Stimulated activated CD8-positive, alpha-beta memory T cell treated with anti-CD3 and anti-CD28 coated beads, Interleukin-12 subunit alpha, Interleukin-12 subunit beta, amount 100 ng/mL, for 24 hours (primary cell): Measurements from ENCODE around the gene CEBPE.
A peak's percentile ranks its signal among the peaks of the same experiment; 100 is the strongest.

Experiments
- DNase-seq: peaks from one replicate; pipeline ENCODE4 v3.0.0-alpha.2; 2020; ENCODE audit errors: extremely low read depth

CEBPE gene

DNA sequence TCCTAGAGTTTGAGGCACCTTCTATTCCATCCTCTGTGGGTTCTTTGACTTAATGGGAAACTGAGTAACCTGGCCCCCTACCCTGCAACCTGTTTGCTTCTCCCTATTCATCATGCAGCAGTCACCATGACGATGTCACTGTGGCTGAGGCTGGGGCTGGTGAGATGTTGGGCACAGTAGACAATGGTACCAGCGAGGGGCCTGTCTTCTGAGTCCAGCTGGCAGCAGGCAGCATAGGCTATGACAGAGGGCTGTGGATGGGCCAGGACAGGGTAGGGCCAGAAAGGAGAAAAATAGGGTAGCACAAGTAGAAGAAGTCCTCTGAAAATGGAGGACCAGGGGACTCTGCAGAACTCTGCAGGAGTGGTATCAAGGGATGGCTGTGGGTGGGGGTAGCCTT lies 16.3 kb downstream of the CEBPE start:
- no peak for DNase-seq

GRCh38 chr14:23101986-23102625 lies 16.9 kb downstream of the CEBPE start:
- no peak for DNase-seq

- no peak for DNase-seq
Observed at GRCh38 chr14:23101213-23101970, 17.7 kb downstream of the CEBPE start.

GRCh38 chr14:23099212-23099861 lies 19.7 kb downstream of the CEBPE start:
- DNase-seq, result no peak

DNA sequence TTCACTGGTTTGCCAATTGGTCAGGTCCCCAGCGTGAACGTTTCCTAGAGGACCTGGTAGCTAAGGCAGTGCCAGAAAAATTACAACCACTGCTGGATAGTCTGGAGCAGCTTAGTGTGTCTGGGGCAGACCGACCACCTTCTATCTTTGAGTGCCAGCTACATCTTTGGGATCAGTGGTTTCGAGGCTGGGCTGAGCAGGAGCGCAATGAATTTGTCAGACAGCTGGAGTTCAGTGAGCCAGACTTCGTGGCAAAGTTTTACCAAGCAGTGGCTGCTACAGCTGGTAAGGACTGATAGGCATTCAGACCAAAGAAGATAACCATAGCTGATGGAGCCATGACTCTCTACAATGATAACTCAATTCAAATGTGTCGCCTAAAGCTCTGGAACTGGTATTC lies 21.3 kb downstream of the CEBPE start:
- DNase-seq, result no peak

GRCh38 chr14:23095196-23096108 lies 23.6 kb downstream of the CEBPE start, which contains the start of gene C14orf119:
TSS of gene C14orf119 (plus strand) at chr14:23095505. CDS start at chr14:23097659, 2,154 bp downstream.
- DNase-seq, result peak; percentile 95

DNA sequence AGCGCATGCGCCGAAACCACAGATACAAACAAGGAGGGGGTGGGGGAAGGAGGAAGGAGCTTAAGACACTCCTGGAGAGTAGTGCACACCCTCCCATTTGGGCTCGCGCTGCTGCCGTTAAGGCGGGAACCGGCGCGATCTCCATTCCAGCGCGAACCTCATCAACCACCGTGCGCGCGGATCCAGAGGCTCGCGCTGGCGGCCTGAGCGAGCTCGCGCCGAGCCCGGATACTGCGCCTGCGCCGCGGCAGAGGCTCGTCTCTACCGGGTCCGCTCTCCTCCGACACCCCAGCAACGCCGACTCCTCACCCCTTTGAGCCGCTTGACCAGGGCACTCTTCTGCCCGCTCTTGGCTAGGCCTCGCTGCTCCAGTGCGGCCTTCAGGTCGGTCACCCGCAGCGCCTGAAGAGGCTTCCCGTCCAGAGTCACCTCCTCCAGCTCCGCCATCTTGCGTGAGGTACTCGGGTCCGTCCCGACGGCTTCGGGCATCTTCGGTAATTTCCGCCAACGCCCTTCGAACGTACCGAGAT lies 24.3 kb downstream of the CEBPE start, which contains the start of gene ACIN1:
Gene ACIN1, minus strand, starts transcription at position 471 of the 530 bp plus-strand sequence. Its CDS starts 24 bp downstream, at position 447.
- peak; percentile 45 for DNase-seq

DNA sequence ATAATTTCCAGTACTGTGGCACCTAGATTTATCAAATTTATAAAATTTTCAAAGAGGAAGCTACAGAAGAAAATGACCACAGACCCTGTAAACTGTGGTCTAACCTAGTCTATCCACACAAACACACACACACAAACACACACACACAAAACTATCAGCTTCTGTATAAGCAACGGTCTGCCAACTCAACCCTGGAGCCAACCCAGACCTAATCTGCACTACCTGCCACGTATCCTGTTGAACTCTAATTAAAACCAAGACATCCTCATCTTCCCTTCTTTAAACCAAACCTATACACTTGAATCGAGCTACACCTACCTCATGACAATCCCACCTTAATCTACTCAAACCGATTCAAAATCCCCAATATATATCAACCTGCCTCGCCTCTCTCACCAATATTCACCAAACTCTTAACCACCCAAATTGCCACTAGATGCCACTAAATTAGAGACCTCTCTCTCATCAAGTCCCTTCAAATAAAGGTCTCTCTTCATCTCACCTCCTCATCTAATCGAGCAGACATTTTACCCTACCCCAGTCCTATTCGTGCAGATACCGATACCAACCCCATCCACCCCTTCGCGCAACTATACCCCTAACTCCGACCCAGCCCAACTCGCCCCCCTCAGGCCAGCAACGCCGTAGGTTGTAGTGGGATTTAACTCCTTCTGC lies 24.9 kb downstream of the CEBPE start:
- DNase-seq, result no peak

DNA sequence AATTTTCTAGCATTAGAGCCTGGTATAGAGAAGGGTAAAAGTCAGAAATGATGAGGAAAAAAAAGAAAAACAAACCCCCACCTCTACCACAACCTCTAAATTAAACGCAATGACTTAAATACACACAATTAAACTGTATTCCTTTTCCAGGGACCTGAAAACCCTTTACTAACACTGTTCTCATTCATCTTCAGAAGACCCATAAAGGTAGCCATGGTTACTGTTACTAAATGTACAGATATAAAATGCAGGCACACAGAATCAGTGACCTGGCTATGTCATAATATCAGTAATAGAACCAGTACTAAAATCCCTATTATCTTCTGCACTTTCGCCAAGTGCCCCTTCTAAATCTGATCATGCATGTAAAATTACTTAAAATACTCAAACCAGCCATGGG lies 25.5 kb downstream of the CEBPE start:
- no peak for DNase-seq

- DNase-seq, result no peak
Observed at GRCh38 chr14:23093104-23093503, 26.0 kb downstream of the CEBPE start.

- DNase-seq, result no peak
Observed at GRCh38 chr14:23091294-23092225, 27.5 kb downstream of the CEBPE start.

- no peak for DNase-seq
Observed at GRCh38 chr14:23090254-23090636, 28.8 kb downstream of the CEBPE start.

DNA sequence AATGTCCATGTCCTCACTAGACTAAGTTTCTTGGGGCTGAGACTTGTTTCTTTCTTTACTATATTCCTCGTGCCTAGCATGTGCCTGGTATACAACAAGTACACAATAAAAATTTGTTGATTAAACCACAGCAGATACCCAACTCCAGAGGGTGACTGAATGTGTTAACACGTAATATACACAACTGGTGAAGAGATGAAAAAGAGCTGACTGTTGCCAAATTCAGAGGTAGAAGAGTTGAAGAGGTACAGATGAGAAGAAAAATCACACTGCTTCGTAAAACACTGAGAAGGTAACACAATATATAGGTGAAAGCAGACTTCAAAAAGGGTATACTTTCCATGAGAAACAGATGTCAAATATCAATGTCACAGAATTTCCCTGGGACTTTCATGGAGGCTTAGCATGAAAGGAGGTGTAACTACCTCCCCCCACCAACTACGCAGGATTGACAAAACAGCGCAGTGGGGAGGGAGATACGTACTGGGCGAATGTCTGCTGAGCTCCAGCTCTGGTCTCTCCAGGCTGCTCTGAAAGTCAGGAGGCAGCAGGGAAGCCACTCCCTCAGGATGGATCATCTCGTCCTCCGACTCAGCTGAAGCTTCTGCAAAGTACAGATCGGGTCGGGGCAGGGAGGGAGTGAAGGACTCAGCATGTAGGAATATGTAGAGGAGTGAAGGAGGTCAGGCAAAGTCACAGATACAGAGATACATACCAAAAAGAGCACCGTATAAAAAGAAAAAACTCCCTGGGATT lies 29.4 kb downstream of the CEBPE start:
- no peak for DNase-seq

DNA sequence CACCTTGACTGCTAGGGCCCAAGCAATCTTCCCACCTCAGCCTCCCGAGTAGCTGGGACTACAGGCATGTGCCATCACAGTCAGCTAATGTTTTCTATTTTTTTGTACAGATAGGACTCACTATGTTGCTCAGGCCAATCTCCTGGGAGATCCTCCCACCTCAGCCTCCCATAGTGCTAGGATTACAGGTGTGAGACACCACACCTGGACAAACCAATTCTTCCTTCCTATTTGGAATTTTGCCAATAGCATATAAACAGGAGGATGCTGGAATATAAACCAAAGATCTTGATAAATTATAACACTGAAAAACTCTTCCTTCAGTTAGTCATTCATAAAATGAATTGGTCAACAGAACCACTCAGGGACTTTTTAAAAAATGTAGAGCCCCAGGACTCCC lies 32.5 kb downstream of the CEBPE start:
- DNase-seq, result no peak

DNA sequence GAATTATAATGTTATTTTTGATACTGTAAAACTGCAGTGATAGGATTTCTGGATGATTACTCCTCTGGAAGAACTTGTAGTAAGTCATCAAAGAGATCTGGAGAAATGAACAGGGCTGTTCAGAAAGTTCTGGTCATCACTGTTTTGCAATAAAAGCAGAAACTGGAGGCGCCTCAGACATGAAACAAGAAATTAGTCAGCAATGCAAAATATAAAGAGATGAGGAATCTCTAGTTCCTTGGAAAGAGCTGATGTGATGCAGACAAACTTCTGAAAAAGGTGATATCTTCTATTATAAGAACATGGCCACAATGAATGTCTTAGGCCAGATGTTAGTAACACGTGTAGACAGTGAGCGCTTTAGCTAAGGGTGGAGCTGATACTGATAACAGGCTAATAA lies 33.6 kb downstream of the CEBPE start:
- DNase-seq, result no peak

DNA sequence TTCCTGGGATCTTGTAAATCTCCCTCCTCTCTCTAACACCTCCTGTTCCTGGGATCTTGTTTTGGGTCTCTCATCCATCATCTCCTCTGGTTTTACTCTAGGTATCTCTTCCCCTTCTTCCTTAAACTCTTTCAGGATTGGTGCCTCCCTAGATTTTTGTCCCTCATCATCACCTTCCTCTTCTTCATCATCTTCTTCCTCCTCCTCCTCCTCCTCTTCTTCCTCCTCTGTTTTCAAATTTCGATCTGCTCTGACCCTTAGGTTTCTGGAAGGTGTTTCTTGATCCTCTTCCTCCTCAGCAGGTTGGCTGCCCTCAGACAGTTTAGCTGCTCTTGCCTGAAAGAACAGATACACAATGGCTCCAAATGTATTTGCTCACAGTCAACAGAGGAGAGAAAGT lies 38.6 kb downstream of the CEBPE start:
- no peak for DNase-seq

DNA sequence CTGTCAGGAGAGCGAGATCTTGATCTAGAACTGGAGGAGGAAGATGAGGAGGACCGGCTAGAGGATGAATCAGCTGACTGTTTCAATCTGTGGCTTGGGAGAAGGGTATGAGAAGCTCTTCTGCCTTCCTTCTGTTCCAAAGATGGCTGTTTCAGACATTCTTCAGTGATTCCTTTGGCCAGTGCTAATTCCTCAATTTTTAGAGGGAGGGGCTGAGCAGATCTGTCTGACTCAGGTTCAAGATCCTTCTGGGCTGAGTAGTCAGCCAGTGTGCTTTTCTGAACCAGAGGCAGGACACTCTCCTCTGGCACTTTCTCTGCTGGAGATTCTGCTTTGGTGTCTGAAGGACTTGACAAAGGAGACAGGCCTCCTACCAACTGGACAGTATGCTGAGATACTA lies 39.3 kb downstream of the CEBPE start:
- DNase-seq, result no peak

- DNase-seq, result no peak
Observed at GRCh38 chr14:23078692-23079116, 40.4 kb downstream of the CEBPE start.

DNA sequence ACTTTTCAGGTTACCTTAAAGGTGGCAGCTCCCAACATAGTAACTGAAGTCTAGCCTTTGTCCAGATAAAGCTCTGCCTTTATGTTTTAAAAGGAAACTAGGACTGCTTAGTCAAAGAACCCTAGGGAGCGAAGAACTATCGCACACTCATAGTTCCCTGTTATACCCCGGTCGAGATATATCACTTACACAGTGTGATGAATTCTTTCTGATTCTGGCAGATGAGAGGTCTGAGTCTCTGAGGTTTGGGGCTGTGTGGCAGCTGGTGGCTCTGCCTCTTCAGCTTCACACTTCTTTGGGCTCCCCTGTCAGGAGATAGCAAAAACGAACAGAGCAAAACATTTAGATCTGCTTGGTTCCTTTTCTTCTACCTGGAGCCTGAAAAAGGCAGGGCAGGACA lies 41.1 kb downstream of the CEBPE start:
- DNase-seq, result no peak
